GM21360 (cell line): ENCODE data around the gene SOHLH2.

Source experiments
- ATAC-seq: cut with Tn5 transposase; IDR thresholded peaks from one replicate; pipeline ENCODE4 v1.9.1; 2021; ENCODE audit warnings: mild to moderate bottlenecking, moderate library complexity; ENCODE audit not compliant: unreplicated experiment

Gene SOHLH2

GRCh38 chr13:36188441-36188840 lies 25.9 kb downstream of the SOHLH2 start:
- ATAC-seq: no peak

DNA sequence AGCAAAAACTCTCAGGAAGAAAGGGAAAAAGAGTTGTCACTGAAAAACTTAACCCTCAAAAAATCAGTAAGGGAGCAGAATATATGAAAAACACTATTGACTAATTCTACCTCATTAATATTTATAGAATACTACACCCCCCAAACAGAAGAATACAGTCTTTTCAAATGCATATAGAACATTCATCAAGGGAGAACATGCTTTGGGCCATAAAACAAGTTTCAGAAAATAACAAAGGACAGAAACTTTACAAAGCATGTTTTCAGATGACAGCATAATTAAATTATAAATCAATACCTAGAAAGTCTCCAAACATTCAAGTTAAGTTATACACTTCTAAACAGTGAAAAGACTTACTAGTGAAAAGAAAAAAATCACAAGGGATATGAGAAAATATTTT lies 30.5 kb downstream of the SOHLH2 start:
- no peak for ATAC-seq

DNA sequence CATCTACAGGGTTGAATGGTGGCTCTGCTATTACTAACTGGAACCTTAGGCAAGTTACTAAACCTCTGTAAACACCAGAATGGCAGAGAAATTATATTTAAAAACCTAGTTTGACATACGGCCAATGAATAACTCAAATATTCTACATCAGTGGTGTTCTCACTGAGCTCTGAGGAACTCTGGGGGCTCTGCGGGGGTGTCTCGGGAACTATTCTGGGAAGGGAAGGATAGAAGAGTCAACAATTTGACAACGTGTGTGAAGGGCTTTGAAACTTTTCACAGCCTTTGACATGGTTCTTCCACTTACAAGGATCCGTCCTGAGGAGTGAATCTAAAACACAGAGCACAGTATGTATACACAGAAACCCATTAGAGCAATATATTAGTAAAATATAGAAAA lies 38.7 kb downstream of the SOHLH2 start:
- no peak for ATAC-seq

- no peak for ATAC-seq
These were observed 39.4 kb downstream of the SOHLH2 start for GRCh38 chr13:36174923-36175322.

GRCh38 chr13:36173571-36174322 lies 40.6 kb downstream of the SOHLH2 start:
- ATAC-seq: no peak

- ATAC-seq: no peak
These were observed 48.3 kb downstream of the SOHLH2 start for GRCh38 chr13:36166046-36166445.

DNA sequence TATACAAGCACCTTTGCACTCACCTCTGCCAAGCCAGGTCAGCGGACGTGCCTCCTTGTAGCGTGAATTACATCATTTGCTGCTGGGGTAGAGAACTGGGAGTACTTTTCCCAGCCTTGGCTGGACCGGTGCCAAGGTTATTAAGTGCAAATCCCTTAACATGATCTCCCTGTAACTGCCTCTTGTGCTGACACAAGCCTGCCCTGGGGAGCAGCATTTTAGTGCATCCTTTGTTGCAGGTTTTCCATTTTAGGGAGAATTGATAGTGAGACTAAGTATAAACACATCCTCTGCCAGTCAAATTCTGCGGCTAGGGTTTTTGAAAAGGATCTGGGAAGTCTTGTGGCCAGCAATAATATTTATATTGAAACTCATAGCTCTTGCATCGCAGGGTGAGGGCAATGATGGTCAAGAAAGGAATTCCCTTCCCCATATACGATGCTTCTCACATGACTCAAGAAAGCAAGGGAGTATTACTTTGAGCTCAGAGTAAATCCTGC lies 50.5 kb downstream of the SOHLH2 start:
- no peak for ATAC-seq

DNA sequence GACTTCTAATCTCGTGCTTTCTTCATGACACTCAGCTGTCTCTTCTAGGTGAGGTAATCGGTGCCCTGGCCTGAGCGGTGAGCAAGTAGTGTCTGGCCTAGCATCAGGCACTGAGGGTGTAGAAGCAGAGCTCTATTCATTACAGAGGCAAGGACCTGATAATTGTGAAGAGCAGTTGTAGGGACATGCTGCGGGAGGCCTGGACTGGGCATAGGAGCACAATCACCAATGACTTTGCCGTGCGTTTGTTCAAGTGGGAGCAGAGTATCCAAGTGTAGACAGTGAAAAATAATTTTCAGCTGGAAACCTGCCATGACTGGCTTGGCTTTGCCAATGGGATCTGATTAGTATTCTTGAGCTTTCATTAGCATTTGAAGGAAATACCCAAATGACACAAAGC lies 51.1 kb downstream of the SOHLH2 start:
- ATAC-seq: no peak

GRCh38 chr13:36160297-36160696 lies 54.1 kb downstream of the SOHLH2 start:
- no peak for ATAC-seq

DNA sequence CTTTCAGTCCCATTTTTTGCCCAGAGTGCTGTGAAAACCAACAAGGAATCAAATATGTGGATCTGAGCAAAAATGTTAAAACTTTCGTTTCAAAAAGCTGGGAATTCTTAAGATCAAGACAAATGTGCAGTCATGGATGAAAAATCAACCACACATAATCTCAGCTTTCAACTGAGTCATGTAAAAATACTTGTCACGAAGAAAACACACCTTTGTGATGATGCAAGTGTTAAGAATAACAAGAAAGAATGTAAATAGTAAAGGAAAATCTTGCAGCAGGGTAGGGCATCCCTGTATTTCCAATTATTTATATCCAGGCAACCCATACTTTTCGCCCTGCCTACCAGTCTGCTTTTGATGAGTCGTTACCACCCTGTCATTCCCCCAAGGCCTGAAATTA lies 55.7 kb downstream of the SOHLH2 start:
- no peak for ATAC-seq

DNA sequence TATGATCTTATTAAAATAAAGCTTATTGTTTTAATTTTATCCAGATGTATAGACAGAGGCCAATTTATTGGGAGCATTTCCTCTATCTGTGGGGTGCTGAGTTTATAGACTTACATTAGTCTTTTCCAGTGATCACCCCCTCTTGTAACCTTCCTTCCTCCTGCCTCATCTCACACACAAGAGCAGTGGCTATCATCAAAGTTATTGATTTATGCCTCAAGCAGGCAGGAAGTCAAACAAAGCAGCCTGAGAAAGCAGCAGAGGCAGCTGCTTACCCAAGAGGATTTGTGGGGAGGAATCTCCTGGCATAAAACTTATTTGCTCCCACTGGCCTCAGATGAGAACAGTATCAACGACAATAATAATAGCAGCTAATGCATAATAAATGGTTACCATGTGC lies 56.9 kb downstream of the SOHLH2 start:
- no peak for ATAC-seq

- no peak for ATAC-seq
These were observed 59.6 kb downstream of the SOHLH2 start for GRCh38 chr13:36154567-36155291.

DNA sequence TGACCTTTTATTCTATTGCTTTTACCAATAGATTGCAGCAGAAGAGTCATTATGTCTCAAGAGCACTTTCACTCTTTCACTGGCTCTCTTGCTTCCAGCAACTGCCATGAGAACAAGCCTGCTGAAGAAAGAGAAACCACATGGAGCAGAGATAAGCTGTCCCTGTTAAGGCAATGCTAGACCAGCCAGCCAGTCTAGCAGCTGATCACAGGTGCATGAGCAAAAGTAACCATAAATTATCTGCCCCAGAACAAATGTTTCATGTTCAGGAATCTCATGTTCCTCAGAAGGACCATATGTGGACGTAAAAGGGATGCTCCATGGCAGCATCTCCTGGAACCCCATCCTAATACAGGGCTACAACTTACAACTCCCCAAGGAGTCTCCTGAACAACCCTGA lies 62.8 kb downstream of the SOHLH2 start:
- no peak for ATAC-seq

- no peak for ATAC-seq
These were observed 65.9 kb downstream of the SOHLH2 start for GRCh38 chr13:36148446-36148845.

GRCh38 chr13:36147330-36147729 lies 67.0 kb downstream of the SOHLH2 start:
- no peak for ATAC-seq

GRCh38 chr13:36146511-36147269 lies 67.7 kb downstream of the SOHLH2 start:
- ATAC-seq: no peak

DNA sequence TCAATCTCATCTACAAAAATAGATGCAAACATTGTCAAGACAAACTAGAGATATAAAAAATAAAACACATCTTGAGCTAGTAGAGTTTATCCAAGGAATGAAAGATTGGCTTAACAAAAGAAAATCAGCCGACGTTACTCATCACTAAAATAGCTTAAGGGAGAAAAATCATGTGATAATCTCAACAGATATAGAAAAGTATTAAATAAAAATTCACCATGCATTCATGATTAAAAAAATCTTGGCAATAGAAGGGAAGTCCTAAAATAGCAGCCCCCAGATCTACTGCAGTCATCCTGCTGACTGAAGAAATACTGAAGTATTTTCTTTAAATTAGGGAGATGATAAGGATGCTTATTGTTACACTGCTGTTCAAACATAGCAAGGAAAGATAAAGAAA lies 70.6 kb downstream of the SOHLH2 start:
- no peak for ATAC-seq

GRCh38 chr13:36142735-36143134 lies 71.6 kb downstream of the SOHLH2 start:
- ATAC-seq: no peak

GRCh38 chr13:36135876-36136275 lies 78.5 kb downstream of the SOHLH2 start:
- no peak for ATAC-seq

GRCh38 chr13:36134632-36135031 lies 79.7 kb downstream of the SOHLH2 start:
- no peak for ATAC-seq

DNA sequence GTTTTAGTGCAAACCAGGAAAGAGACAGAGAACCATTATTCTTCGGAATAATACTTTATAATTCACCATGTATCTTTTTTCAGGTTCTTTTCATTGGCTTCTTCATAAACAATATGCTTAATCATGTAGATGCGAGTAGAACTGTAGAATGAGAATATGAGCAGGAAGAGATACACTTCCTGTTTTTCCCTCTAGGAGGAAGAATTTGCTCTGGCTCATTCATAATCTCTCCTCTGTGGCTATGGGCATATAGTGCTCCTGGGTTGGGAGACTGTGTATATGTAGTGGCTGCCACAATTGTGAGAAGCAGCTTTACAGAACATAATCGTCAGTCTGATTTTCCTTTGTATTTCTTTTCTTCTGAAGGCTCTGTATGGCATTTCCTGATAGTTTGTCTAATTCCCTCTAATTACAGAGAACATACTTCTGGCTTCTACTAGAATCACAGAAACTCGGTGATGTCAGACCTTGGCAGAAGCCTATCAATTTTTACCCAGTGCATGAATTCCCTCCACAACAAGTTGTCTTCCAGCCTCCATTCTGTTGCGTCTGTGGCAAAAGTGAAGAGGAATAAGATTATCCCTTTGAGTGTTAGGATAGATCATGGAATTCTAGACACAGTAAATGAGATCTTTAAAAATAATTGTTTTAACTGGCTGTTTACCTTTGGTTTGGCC lies 80.3 kb downstream of the SOHLH2 start:
- no peak for ATAC-seq
